ENCODE results near the gene FBXO21. TPM values are rescaled to one million over a fixed set of nuclear protein-coding genes. Genes with fewer than 3 reads are reported as not detected.

The FBXO21 gene
- total and polyA plus RNA-seq, 2 of the 4 experiments (the other 2 are of a cell fraction) = 43.6 to 56.6 TPM

- no peak overlapping the region for H3K4me2 ChIP-seq (ENCODE audit: low read depth, low read length)
- ChIA-PET CTCF (no interaction called here), POLR2A (ENCODE audit: unreplicated experiment) (no interaction called here)
- dilution Hi-C loops (cut with HindIII; ENCODE audit: low sequenced_read_pairs, unreplicated experiment) (no loop called here), in situ Hi-C loops (cut with MboI; ENCODE audit: low sequenced_read_pairs) (no loop called here), intact Hi-C loops (cut with micrococcal nuclease) (no loop called here)
- no peak overlapping the region for H2AFZ ChIP-seq (replicated peaks; ENCODE audit: low read length, poor library complexity)
- H3K4me3 ChIP-seq (ENCODE audit: insufficient read depth, low read depth, low read length) = no peak overlapping the region
- H4K91ac ChIP-seq (ENCODE audit: insufficient read depth, low read depth, low read length) = no peak overlapping the region
- H3K9me1 ChIP-seq (ENCODE audit: insufficient read depth, low read length) = no peaks in the 10 kb centered on the region
- no peaks in the 10 kb centered on the region for H3K36me3 ChIP-seq (ENCODE audit: control insufficient read depth, insufficient read depth, low read length)
- no peak overlapping the region for H4K5ac ChIP-seq (ENCODE audit: low read depth, low read length)
- H3K14ac ChIP-seq (replicated peaks; ENCODE audit: low read depth, low read length) = no peak overlapping the region
- no peak overlapping the region for H2BK20ac ChIP-seq (ENCODE audit: low read depth, low read length)
- no peak overlapping the region for H3K56ac ChIP-seq (ENCODE audit: extremely low read depth, insufficient read depth, low read length)
- H2BK15ac ChIP-seq (ENCODE audit: low read depth, low read length) = no peak overlapping the region
- BruUV-seq (replicated peaks) = no TSS peak
- no peaks in the 10 kb centered on the region for H3K4me1 ChIP-seq (ENCODE audit: control insufficient read depth, insufficient read depth, low read length)
- H3K9ac ChIP-seq (ENCODE audit: low read depth, low read length) = no peak overlapping the region
- no peak overlapping the region for H3K4ac ChIP-seq (ENCODE audit: low read depth, low read length)
- H4K8ac ChIP-seq (ENCODE audit: low read depth in 2 of 2, low read length in 2 of 2) = no peak overlapping the region
- DNase-seq (no peak), ATAC-seq (ENCODE audit: low read depth) (no peak)
- 90% methylated on average over 3 of the region's 12 CpGs; no CpG with 5 or more reads in 1 of the 2 experiments for WGBS, 2 experiments (ENCODE audit: extremely low coverage in 2 of 2, insufficient read length in 1 of 2)
- H4K20me1 ChIP-seq (ENCODE audit: insufficient read depth, low read length) = no peaks in the 10 kb centered on the region
- H2AK5ac ChIP-seq (ENCODE audit: low read depth, low read length) = no peak overlapping the region
- H3K23ac ChIP-seq (ENCODE audit: low read depth, low read length) = no peak overlapping the region
- H3K9me3 ChIP-seq (ENCODE audit: control insufficient read depth, insufficient read depth, low read length) = no peaks in the 10 kb centered on the region
- H3K27ac ChIP-seq (ENCODE audit: insufficient read depth, low read length) = no peak overlapping the region
- no peak overlapping the region for H2BK120ac ChIP-seq (ENCODE audit: low read depth, low read length)
- no peak overlapping the region for H2BK5ac ChIP-seq (ENCODE audit: low read depth, low read length, poor library complexity, severe bottlenecking)
- H2AK9ac ChIP-seq (replicated peaks; ENCODE audit: low read depth, low read length, poor library complexity) = no peak overlapping the region
- no peak overlapping the region for H3K18ac ChIP-seq (ENCODE audit: low read depth, low read length)
- no peaks in the 10 kb centered on the region for H3K79me1 ChIP-seq (ENCODE audit: low read depth in 1 of 2, low read length in 2 of 2)
- peaks cover 20% of the 10 kb centered on the region for H3K27me3 ChIP-seq (ENCODE audit: control insufficient read depth, insufficient read depth, low read length)
- TF ChIP-seq USF2 (IDR thresholded peaks at IDR 0.05; ENCODE audit: low read depth, low read length) = no peak
- no peak for TF ChIP-seq SMC3 (IDR thresholded peaks at IDR 0.05; ENCODE audit: low read depth, low read length)
- no peak for TF ChIP-seq MAZ (IDR thresholded peaks at IDR 0.05; ENCODE audit: borderline replicate concordance, low read depth, low read length)
- TF ChIP-seq RAD21 (IDR thresholded peaks at IDR 0.05; ENCODE audit: low read length) = no peak
- no peak for TF ChIP-seq FOS (IDR thresholded peaks at IDR 0.05; ENCODE audit: low read depth, low read length)
- no peak for TF ChIP-seq MXI1 (IDR thresholded peaks at IDR 0.05; ENCODE audit: borderline replicate concordance, low read depth, low read length)
- no peak for TF ChIP-seq ELK1 (IDR thresholded peaks at IDR 0.05; ENCODE audit: borderline replicate concordance, low read depth, low read length)
- TF ChIP-seq CTCF (conservative IDR thresholded peaks at IDR 0.05; ENCODE audit: low read depth, low read length) = no peak
- no peak for TF ChIP-seq CEBPB (IDR thresholded peaks at IDR 0.05; ENCODE audit: low read depth, low read length)
- TF ChIP-seq MAFK (IDR thresholded peaks at IDR 0.05; ENCODE audit: low read depth, low read length) = no peak
- no peak for TF ChIP-seq BHLHE40 (IDR thresholded peaks at IDR 0.05; ENCODE audit: low read depth, low read length)
- no peak for TF ChIP-seq RCOR1 (IDR thresholded peaks at IDR 0.05; ENCODE audit: insufficient replicate concordance, low read length)
- TF ChIP-seq NFE2L2 (IDR thresholded peaks at IDR 0.05; ENCODE audit: low read depth, low read length) = no peak
- no peak for TF ChIP-seq CHD1 (IDR thresholded peaks at IDR 0.05; ENCODE audit: low read depth, low read length)
- no peak for TF ChIP-seq POLR2A (IDR thresholded peaks at IDR 0.05; ENCODE audit: low read depth, low read length)
- no peak for TF ChIP-seq RFX5 (IDR thresholded peaks at IDR 0.05; ENCODE audit: low read depth, low read length)
Measured at GRCh38 chr12:117105902-117106301, 84.4 kb downstream of the FBXO21 start.
